ENCODE data around the gene MBP.

MBP gene

GRCh38 chr18:77109648-77110019, 22.9 kb downstream of the MBP start:
- POLR2A ChIA-PET, result interaction anchor here (1.5 kb wide), 1 partner anchor 14 kb away, joined by 4 read pairs; no protein-coding TSS in a partner anchor
- TF ChIP-seq CTCF (IDR thresholded peaks at IDR 0.05; ENCODE audit: control extremely low read depth, extremely low read depth, low read depth, missing control alignments), result no peak
- no peak for DNase-seq (ENCODE audit: extremely low spot score)
- CTCF ChIA-PET, result interaction anchor here (1.4 to 2.3 kb wide), 3 partner anchors 12 to 109 kb away, joined by 3 to 8 read pairs (median 5); no protein-coding TSS in a partner anchor

DNA sequence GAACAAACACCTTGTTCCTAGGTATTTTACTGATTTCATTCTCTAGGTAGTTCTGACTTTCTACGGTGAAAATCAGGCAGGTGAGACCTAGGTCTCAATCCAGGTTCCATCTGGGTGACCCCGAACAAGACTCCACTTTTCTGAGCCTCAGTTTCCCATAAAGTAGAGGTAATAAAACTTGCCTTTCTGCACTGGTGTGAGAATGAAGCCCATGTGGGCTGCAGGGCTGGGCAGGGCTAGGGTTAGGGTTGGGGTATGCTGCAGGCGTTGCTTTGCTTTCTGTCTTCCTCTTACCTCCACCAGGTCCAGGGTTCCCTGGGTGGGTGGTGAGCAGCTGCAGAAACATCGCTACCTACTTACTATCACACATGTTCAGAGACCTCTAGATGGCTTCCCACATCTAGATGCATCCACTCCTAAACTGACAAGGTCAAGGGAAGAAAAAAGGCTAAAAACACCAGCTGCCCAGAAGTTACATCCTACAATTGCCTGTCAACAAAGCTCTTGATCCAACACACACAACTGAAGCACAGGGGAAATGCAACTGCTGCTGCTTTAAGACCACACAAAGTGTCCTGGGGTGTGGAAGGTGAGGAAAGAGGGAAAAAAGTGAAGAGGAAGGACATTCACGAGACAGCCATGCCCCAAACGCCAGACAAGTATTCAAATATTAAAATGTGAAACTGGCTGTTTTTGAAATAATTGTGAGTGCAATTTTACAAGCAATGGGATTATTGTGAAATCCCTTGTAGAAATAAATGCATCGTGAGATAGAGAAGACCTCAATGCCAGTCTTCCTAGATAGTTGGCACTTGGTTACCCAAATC, 23.5 kb downstream of the MBP start:
- no peak for TF ChIP-seq CTCF (IDR thresholded peaks at IDR 0.05; ENCODE audit: control extremely low read depth, extremely low read depth, low read depth, missing control alignments)
- DNase-seq (ENCODE audit: extremely low spot score), result no peak
- CTCF ChIA-PET, result interaction anchor here (1.4 to 2.3 kb wide), 3 partner anchors 13 to 108 kb away, joined by 3 to 8 read pairs (median 5); no protein-coding TSS in a partner anchor
- POLR2A ChIA-PET, result interaction anchor here (1.5 kb wide), 1 partner anchor 14 kb away, joined by 4 read pairs; no protein-coding TSS in a partner anchor

- ChIA-PET CTCF (interaction anchor here (0.8 to 2.3 kb wide), 7 partner anchors 8 to 111 kb away, joined by 3 to 8 read pairs (median 5); no protein-coding TSS in a partner anchor), POLR2A (interaction anchor here (0.6 to 1.5 kb wide), 2 partner anchors 15 to 30 kb away, joined by 3 to 4 read pairs; no protein-coding TSS in a partner anchor)
- no peak for TF ChIP-seq CTCF (IDR thresholded peaks at IDR 0.05; ENCODE audit: control extremely low read depth, extremely low read depth, low read depth, missing control alignments)
- no peak for DNase-seq (ENCODE audit: extremely low spot score)
Observed at GRCh38 chr18:77108001-77108692, 24.4 kb downstream of the MBP start.

- ChIA-PET POLR2A (no interaction called here), CTCF (interaction anchor here (1.3 to 2.3 kb wide), 5 partner anchors 9 to 39 kb away, joined by 4 to 8 read pairs (median 7); no protein-coding TSS in a partner anchor)
- no peak for DNase-seq (ENCODE audit: extremely low spot score)
- TF ChIP-seq CTCF (IDR thresholded peaks at IDR 0.05; ENCODE audit: control extremely low read depth, extremely low read depth, low read depth, missing control alignments), result no peak
Observed at GRCh38 chr18:77107292-77107691, 25.3 kb downstream of the MBP start.

DNA sequence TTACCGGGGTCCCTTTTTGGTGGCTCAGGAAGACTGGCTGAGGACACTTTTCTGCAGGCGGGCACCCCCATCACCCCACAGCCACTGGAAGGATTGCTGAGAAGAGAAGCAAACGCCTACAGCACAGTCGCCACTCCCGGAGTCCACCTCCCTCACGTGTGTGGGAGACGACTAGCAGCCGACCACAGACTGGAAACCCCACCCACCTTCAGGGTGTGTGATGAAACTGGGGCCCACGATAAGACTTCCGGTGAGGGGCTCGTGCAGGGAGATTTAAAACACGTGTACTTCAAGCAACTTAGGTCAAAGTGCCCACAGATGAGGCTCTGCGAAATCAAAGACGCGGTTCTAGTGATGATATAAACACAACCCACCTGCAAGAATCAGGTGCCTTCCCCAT, 26.3 kb downstream of the MBP start:
- CTCF ChIA-PET, result interaction anchor here (2.9 kb wide), 1 partner anchor 9 kb away, joined by 11 read pairs; no protein-coding TSS in a partner anchor
- DNase-seq (ENCODE audit: extremely low spot score), result no peak
- TF ChIP-seq CTCF (IDR thresholded peaks at IDR 0.05; ENCODE audit: control extremely low read depth, extremely low read depth, low read depth, missing control alignments), result no peak
- POLR2A ChIA-PET, result no interaction called here

- CTCF ChIA-PET, result interaction anchor here (0.8 to 4.0 kb wide), 8 partner anchors 10 to 122 kb away, joined by 3 to 17 read pairs (median 3); no protein-coding TSS in a partner anchor
- POLR2A ChIA-PET, result no interaction called here
- no peak for DNase-seq (ENCODE audit: extremely low spot score)
- TF ChIP-seq CTCF (IDR thresholded peaks at IDR 0.05; ENCODE audit: control extremely low read depth, extremely low read depth, low read depth, missing control alignments), result no peak
Observed at GRCh38 chr18:77105680-77106079, 26.9 kb downstream of the MBP start.

Data from GM10248 (cell line).